Endodermal cell (in vitro differentiated cells): Measurements from ENCODE around the gene TIMM44. TPM values are rescaled to one million over a fixed set of nuclear protein-coding genes. Genes with fewer than 3 reads are reported as not detected.

Experiments used
- DNase-seq: peaks from one replicate; pipeline ENCODE4 v3.0.0-alpha.2; 2017
- H3K27ac ChIP-seq: 2 replicates; pipeline ENCODE4 v1.5.1; 2013; ENCODE audit warnings: mild to moderate bottlenecking, low read depth, low read length, moderate library complexity
- H3K27me3 ChIP-seq: 2 replicates; pipeline ENCODE4 v1.6.1; 2013; ENCODE audit warnings: mild to moderate bottlenecking, low read length, moderate library complexity; ENCODE audit not compliant: insufficient read depth, control insufficient read depth, poor library complexity, severe bottlenecking
- H3K36me3 ChIP-seq: 2 replicates; pipeline ENCODE4 v1.7.0; 2013; ENCODE audit warnings: mild to moderate bottlenecking, low read length, moderate library complexity; ENCODE audit not compliant: control insufficient read depth, insufficient read depth
- H3K4me1 ChIP-seq: one replicate; pipeline ENCODE4 v1.7.0; 2013; ENCODE audit warnings: low read length; ENCODE audit not compliant: control insufficient read depth, insufficient read depth
- H3K4me3 ChIP-seq: 2 replicates; pipeline ENCODE4 v1.5.1; 2013; ENCODE audit warnings: mild to moderate bottlenecking, low read length, moderate library complexity
- H3K9ac ChIP-seq: 2 replicates; pipeline ENCODE4 v1.6.1; 2013; ENCODE audit warnings: mild to moderate bottlenecking, low read length, moderate library complexity; ENCODE audit not compliant: poor library complexity, severe bottlenecking; ENCODE audit errors: extremely low read depth
- H3K9me3 ChIP-seq: 2 replicates; pipeline ENCODE4 v1.6.1; 2013; ENCODE audit warnings: mild to moderate bottlenecking, low read length, moderate library complexity; ENCODE audit not compliant: control insufficient read depth
- H3K27ac Mint-ChIP-seq: 2 replicates; pipeline ENCODE4 v1.8.0; 2020; ENCODE audit warnings: mixed read lengths
- H3K27me3 Mint-ChIP-seq: 2 replicates; pipeline ENCODE4 v1.8.0; 2021; ENCODE audit warnings: mild to moderate bottlenecking, mixed read lengths; ENCODE audit not compliant: insufficient read depth
- H3K36me3 Mint-ChIP-seq: 2 replicates; pipeline ENCODE4 v1.8.0; 2020; ENCODE audit warnings: low read depth, mixed read lengths
- H3K4me1 Mint-ChIP-seq: 2 replicates; pipeline ENCODE4 v1.8.0; 2020; ENCODE audit warnings: mixed read lengths
- H3K4me3 Mint-ChIP-seq: 2 replicates; pipeline ENCODE4 v1.8.0; 2020; ENCODE audit warnings: mild to moderate bottlenecking, moderate library complexity, mixed read lengths
- H3K9me3 Mint-ChIP-seq: 2 replicates; pipeline ENCODE4 v1.8.0; 2020; ENCODE audit warnings: mild to moderate bottlenecking, mixed read lengths
- CTCF ChIP-seq: fragments of 200-600 bp; sonication (generic); conservative IDR thresholded peaks from 2 replicates; pipeline ENCODE4 v1.5.0; 2021; ENCODE audit warnings: antibody characterized with exemption, mild to moderate bottlenecking
- WGBS, 2 experiments: methylation state at CpG; one replicate each; pipeline versions ENCODE4 v1.1.5 to v1.1.7; 2013; ENCODE audit warnings: missing lambda C conversion rate in 2 of 2, mixed read lengths in 1 of 2; ENCODE audit not compliant: insufficient coverage in 1 of 2, insufficient read length in 1 of 2; 5-methylcytosine and 5-hydroxymethylcytosine counted together
- total RNA-seq, 2 donors: library from RNA; stranded (reverse); fragmentation: NEBNext Ultra II Directional in 1 of 2; extraction: Animal tissue kit (Norgen Biotek cat#: 25700) in 1 of 2; gene quantifications; 2 replicates in 1 of 2; 3 replicates in 1 of 2; pipeline ENCODE4 v1.2.1, GENCODE V29; 2021

Gene TIMM44
- total RNA-seq, 2 donors from 2014 or later: 78.1 to 80.0 TPM

- Mint-ChIP-seq H3K27me3 (no peaks in the 10 kb centered on the region), H3K4me1 (peaks cover 14% of the 10 kb centered on the region), H3K4me3 (no peak overlapping the region), H3K27ac (peak overlapping the region; percentile 62), H3K36me3 (peaks cover 79% of the 10 kb centered on the region), H3K9me3 (no peaks in the 10 kb centered on the region)
- Histone ChIP-seq H3K36me3 (peaks cover 91% of the 10 kb centered on the region), H3K27ac (no peak overlapping the region), H3K4me1 (peaks cover 12% of the 10 kb centered on the region), H3K9me3 (no peaks in the 10 kb centered on the region), H3K27me3 (no peaks in the 10 kb centered on the region), H3K9ac (no peak overlapping the region), H3K4me3 (no peak overlapping the region)
- 93 to 96% methylated on average over 18 to 23 of the region's 23 CpGs for WGBS, 2 experiments
- TF ChIP-seq CTCF: no peak
- no peak for DNase-seq
Measured at GRCh38 chr19:7986321-7987113, 43.1 kb upstream of the TIMM44 start.

DNA sequence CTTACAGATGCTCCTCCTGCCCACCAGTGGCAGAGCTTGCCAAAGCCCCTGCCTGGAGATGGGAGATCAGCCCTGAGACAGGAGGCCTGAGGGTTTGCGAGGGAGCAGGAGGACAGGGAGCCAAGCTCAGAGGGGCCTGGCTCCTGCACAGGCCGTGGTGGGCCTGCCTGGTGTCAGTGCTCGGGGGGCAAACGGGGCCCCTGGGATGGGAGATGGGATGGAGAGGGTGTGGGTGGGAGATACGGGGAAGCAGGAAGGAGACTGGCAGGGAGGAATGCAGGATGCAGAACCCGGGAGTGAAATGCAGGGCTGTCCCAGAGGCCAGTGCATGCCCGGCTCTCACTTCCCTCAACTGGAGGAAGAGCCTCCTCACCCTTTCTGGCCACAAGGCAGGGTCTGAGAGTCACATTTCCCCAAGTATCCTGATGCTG, 42.0 kb upstream of the TIMM44 start:
- no peak overlapping the region for H3K27ac ChIP-seq
- DNase-seq: no peak
- no peaks in the 10 kb centered on the region for H3K9me3 Mint-ChIP-seq
- H3K9me3 ChIP-seq: no peaks in the 10 kb centered on the region
- peaks cover 79% of the 10 kb centered on the region for H3K36me3 Mint-ChIP-seq
- H3K36me3 ChIP-seq: peaks cover 90% of the 10 kb centered on the region
- H3K27me3 Mint-ChIP-seq: no peaks in the 10 kb centered on the region
- H3K27ac Mint-ChIP-seq: no peak overlapping the region
- H3K4me3 Mint-ChIP-seq: no peak overlapping the region
- no peaks in the 10 kb centered on the region for H3K27me3 ChIP-seq
- WGBS, 2 experiments: 93 to 98% methylated on average over 5 to 7 of the region's 7 CpGs
- H3K4me3 ChIP-seq: no peak overlapping the region
- no peak for TF ChIP-seq CTCF
- H3K4me1 ChIP-seq: peaks cover 12% of the 10 kb centered on the region
- no peak overlapping the region for H3K9ac ChIP-seq
- H3K4me1 Mint-ChIP-seq: peaks cover 14% of the 10 kb centered on the region

GRCh38 chr19:7983995-7984837, 40.8 kb upstream of the TIMM44 start:
- Mint-ChIP-seq H3K36me3 (peaks cover 78% of the 10 kb centered on the region), H3K9me3 (no peaks in the 10 kb centered on the region), H3K27me3 (no peaks in the 10 kb centered on the region), H3K4me1 (peaks cover 8% of the 10 kb centered on the region), H3K4me3 (no peak overlapping the region), H3K27ac (no peak overlapping the region)
- Histone ChIP-seq H3K27me3 (no peaks in the 10 kb centered on the region), H3K36me3 (peaks cover 91% of the 10 kb centered on the region), H3K9ac (no peak overlapping the region), H3K4me3 (no peak overlapping the region), H3K27ac (no peak overlapping the region), H3K4me1 (peaks cover 6% of the 10 kb centered on the region), H3K9me3 (no peaks in the 10 kb centered on the region)
- WGBS, 2 experiments: 97 to 98% methylated on average over 12 to 14 of the region's 14 CpGs
- DNase-seq: no peak
- TF ChIP-seq CTCF: no peak
